Activated CD4-positive, CD25-positive, alpha-beta regulatory T cell treated with anti-CD3 and anti-CD28 coated beads, Interleukin-2, amount 50 U/mL, for 16 hours (primary cell): ENCODE data around the gene CHID1.
A peak's percentile ranks its signal among the peaks of the same experiment; 100 is the strongest.

Source experiments
- DNase-seq: peaks from one replicate; pipeline ENCODE4 v3.0.0-alpha.2; 2020; ENCODE audit warnings: low read depth, low spot score

The CHID1 gene

DNA sequence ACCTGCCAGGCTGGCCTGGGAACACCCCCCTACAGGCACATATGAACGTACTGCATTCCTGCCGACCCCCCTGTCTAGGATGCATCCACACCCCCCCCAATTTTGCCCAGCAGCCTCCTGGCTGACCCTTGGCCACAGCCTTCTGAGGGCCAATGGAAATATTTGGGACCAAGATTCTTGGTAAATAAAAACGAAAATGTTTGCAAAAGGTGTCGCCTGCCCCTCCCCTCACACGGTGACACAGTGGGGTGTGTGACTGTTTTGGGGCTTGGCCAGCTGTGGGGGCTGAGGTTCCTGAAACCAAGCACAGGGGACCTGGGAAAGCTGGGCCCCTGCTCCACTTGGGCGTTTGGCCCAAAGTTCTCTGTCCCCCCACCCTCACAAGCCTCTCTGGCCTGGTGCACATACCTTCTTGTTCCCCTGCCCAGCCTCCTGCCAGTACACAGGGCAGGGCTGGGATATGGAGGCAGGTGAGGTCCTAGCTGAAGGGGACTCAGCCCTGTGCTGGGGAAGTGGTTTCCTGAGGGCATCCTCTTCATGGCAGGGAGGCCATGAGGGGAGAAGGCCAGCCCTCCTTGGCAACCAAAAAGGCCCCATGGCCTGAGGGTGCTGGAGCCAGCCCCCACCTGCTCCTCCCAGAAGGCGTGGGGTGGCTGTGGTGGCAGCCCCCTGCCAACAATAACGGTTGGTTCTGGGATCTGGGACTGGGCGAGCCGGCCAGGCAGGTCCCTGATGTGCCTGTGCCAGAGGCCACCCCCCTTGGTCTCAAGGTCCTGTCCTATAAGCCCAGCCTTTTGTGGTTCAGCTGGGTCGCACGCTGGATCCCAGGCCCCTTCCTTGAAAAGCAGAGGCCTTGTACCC, 85.0 kb downstream of the CHID1 start:
- no peak for DNase-seq

GRCh38 chr11:824942-825341, 85.7 kb downstream of the CHID1 start:
- no peak for DNase-seq

DNA sequence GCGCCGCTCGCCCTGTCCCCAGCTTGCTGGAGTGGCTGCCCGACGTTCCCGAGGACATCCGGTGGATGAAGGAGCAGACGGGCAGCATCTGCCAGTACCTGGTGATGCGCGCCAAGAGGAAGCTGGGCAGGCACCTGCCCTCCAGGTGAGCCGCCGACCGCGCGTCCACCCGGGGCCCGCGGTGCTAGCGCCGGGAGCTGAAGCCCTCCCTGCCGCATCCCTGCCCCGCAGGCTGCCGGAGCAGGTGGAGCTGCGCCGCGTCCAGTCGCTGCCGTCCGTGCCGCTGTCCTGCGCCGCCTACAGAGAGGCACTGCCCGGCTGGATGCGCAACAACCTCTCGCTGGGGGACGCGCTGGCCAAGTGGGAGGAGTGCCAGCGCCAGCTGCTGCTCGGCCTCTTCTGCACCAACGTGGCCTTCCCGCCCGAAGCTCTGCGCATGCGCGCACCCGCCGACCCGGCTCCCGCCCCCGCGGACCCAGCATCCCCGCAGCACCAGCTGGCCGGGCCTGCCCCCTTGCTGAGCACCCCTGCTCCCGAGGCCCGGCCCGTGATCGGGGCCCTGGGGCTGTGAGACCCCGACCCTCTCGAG, 86.2 kb downstream of the CHID1 start:
- no peak for DNase-seq

DNA sequence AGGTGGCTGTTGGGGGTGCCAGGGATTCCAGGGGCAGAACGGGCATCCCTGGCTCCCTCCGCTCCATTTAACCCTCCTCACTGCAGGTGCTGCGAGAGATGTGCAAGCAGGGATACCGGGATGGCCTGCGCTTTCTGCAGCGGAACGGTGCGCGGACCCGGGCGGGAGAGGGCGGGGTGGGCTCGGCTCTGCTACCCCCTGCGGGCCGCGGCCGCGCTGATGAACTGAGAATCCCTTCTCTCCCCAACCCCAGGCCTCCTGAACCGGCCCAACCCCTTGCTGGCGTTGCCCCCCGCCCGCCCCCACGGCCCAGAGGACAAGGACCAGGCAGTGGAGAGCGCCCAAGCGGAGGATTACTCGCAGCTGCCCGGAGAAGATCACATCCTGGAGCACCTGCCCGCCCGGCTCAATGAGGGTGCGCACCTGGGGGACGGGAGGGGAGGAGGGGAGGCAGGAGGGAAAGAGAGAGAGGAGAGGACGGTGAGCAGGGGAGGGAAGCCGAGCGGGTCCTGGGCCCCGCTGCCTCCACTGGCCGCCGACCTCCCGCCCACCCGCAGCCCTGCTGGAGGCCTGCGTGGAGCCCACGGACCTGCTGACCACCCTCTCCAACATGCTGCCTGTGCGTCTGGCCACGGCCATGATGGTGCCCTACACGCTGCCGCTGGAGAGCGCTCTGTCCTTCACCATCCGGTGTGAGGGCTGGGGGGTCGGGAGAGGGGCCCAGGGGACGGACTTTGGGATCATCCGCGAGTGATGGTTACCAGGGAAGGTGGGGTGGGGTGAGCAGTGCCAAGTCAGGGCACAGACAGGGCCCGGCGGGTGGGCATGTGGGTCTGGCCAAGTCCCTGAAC, 86.9 kb downstream of the CHID1 start:
- DNase-seq: no peak

DNA sequence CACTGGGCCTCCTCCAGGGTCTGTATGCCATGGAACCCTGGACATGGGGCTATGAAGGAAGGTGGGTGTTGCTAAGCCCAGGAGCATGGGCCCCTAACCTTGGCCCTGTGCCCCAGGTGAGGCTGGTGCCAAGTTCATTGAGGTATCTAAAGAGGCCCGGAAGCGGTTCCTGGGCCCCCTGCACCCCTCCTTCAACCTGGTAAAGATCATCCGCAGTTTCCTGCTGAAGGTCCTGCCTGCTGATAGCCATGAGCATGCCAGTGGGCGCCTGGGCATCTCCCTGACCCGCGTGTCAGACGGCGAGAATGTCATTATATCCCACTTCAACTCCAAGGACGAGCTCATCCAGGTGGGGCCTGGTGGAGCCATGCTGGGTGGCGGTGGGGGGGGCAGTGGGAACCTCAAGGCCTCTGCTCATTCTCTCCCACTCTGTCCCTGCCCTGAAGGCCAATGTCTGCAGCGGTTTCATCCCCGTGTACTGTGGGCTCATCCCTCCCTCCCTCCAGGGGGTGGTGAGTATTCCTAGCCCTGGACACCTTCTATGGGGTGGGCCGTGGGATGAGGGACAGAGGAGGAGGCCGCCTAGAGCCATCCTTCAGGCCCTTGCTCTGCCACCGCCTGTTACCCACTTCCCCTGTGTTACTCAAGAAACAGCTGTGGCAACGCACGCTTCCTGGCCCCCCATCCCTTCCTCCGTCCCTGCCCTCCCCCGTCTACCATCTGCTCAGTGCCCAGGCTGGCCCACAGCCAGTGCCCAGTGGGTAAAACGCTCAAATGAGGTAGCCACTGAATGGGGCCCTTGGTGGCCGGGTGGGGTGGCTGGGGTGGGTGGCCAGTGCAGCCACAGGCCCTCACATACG, 88.9 kb downstream of the CHID1 start:
- DNase-seq: no peak

- no peak for DNase-seq
Observed at GRCh38 chr11:820655-821511, 89.7 kb downstream of the CHID1 start.

DNA sequence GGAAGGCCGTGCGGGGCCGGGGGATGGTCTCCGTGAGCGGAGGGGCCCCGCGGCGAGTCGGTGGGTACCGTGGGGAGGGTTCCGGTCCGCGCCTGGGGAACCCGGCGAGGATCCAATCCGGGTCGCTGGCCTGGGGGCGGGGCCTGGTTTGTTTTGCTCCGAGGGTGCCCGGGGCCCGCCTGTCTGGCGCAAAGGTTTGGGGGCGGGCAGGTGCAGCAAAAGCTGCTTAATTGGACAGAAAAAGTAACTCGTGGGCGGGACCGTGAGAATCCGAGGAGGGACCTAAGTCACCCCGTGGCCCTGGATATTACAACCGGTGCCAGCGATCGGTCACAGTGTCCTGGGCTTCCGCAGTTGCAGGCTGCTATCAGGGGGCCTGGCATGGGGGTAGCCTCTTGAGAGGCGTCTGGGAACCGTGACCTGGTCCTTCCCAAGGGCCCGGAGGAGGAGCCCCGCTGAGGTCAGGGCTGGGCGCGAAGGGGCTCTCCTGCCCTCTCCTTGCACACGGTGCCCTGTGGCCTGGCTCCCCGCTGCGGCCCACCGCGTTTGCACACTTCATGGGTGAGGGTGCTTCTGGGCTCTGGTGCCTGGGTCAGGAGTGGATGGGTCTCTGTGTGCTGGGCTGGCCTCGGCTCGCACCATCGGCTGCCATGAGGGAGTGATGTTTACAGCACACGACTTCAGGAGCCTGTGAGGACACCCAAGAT, 90.5 kb downstream of the CHID1 start:
- peak; percentile 90 for DNase-seq

DNA sequence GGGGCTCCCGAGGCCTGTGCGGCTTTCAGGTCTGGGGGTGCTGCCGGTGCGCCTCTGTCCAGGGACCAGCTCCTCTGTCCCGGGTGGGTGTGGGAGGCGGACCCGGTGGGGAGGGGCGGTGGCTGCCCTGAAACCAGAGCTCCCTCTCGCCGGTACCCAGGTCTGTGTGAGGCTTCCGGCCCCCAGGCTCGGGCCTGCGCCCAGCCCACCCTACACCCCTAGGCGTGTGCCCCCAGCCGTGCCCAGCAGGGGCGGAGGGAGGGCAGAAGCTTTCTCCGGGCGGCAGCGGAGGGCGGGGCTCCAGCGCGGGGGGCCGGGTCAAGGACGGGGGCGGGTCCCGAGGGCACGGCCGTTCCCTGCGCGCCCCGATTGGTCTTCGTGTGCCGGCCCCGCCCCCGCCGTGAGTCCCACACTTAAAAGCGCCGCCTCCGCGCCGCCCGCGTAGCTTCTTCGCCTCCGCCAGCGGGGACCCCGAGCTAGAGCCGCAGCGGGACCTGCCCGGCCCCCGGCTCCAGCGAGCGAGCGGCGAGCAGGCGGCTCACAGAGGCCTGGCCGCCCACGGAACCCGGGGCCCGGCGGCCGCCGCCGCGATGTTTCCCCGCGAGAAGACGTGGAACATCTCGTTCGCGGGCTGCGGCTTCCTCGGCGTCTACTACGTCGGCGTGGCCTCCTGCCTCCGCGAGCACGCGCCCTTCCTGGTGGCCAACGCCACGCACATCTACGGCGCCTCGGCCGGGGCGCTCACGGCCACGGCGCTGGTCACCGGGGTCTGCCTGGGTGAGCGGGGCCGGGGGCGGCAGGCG, 91.3 kb downstream of the CHID1 start:
- peak; percentile 81 for DNase-seq

DNA sequence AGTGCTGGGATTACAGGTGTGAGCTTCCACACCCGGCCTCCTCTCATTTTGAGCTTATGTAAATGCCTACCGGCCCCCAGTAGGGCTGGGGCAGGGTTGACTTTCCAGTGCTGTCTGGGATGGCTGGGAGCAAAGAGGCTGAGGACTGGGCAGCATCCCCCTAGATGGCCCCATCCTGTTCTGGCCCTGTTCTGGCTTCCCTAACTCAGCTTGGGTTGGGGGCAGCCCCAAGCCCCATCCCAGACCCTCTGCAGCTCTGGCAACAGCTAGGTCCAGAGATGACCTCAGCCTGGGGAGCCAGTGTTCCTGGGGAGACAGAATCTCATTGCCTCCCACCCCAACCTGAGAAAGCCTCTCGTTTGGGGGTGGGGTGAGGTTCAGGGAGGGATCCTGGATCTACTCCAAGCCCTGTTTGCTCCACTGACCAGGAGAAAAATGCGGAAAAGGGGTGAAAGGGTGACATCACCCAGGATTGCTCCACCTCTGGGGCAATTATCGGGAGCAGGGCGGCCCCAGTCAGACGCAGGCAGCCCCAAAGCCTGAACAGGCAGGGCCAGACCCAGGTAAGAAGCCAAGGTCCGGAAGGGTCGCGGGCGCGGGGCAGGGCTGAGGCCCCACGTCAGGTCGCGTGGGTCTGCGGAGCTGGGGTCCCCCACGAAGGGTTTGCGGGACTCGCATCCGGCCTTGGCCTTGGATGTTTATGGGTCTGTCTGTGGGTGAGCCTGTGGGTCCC, 92.0 kb downstream of the CHID1 start, which contains the start of gene PNPLA2:
Gene PNPLA2 (plus strand): TSS at position 519 of the 733 bp plus-strand sequence. CDS start 805 bp downstream, outside the sequence.
- DNase-seq: no peak
